Measurements from ENCODE around the gene KCNA10. TPM values are rescaled to one million over a fixed set of nuclear protein-coding genes. Genes with fewer than 3 reads are reported as not detected.

Gene KCNA10
- total RNA-seq, 1 experiment from 2014 or later = not detected

DNA sequence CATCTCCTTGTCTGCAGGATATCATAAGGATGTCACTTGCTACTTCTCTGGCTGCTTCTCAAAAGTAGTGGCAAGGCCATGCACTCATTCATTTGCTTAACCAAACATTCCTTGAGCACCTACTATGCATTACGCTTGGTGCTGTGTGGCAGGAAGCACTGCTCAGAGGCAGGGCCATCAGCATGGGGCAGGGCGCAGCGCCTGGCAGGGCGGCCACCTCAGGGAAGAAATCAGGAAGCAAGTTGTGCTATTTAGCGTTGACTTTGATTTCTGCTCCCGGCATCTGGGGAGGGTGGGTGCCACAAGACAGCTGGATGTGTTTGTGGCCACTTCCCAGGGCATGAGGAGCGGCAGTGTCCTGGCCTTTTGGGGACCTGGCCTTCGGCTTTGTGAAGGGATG, 40.1 kb downstream of the KCNA10 start:
- Histone ChIP-seq H3K9ac (ENCODE audit: extremely low read depth, insufficient read length, low read length) (no peak overlapping the region), H2BK15ac (ENCODE audit: low read depth, low read length) (no peak overlapping the region), H3K14ac (ENCODE audit: insufficient read depth, low read length) (no peak overlapping the region), H3T11ph (ENCODE audit: low read length) (no peak overlapping the region), H3K4ac (ENCODE audit: low read depth, low read length) (no peak overlapping the region), H3K23me2 (ENCODE audit: insufficient read length, low read depth, low read length, poor library complexity, severe bottlenecking) (no peaks in the 10 kb centered on the region), H4K91ac (ENCODE audit: insufficient read length, low read depth, low read length) (no peak overlapping the region), H4K20me1 (ENCODE audit: control insufficient read depth, insufficient read depth, insufficient read length) (no peaks in the 10 kb centered on the region), H3K79me2 (ENCODE audit: insufficient read depth, low read length) (no peaks in the 10 kb centered on the region), H4K8ac (replicated peaks; ENCODE audit: insufficient read length, low read depth, low read length) (no peak overlapping the region), H2BK120ac (ENCODE audit: low read depth, low read length, poor library complexity, severe bottlenecking) (no peak overlapping the region), H2BK5ac (ENCODE audit: insufficient read length, low read length) (no peak overlapping the region), H3K27me3 (ENCODE audit: insufficient read depth, low read length) (no peaks in the 10 kb centered on the region), H3K4me2 (ENCODE audit: insufficient read depth, insufficient read length, low read length) (no peak overlapping the region), H3K18ac (ENCODE audit: insufficient read length, low read depth, low read length) (no peak overlapping the region), H3K79me1 (ENCODE audit: insufficient read depth, low read depth, low read length, poor library complexity, severe bottlenecking) (no peaks in the 10 kb centered on the region), H3K23ac (ENCODE audit: insufficient read length, low read depth, low read length) (no peak overlapping the region), H2AK5ac (ENCODE audit: insufficient read length, low read length) (no peak overlapping the region), H2BK12ac (ENCODE audit: insufficient read length, low read depth, low read length) (no peak overlapping the region), H2AFZ (ENCODE audit: low read length) (no peak overlapping the region), H4K5ac (ENCODE audit: insufficient read length, low read depth, low read length) (no peak overlapping the region), H3K56ac (ENCODE audit: insufficient read length, low read depth, low read length) (no peak overlapping the region), H3K4me1 (ENCODE audit: insufficient read depth, low read length) (no peaks in the 10 kb centered on the region), H2BK20ac (ENCODE audit: low read depth, low read length, poor library complexity, severe bottlenecking) (no peak overlapping the region), H3K9me3 (ENCODE audit: control insufficient read depth, low read depth, low read length) (no peaks in the 10 kb centered on the region), H3K27ac (ENCODE audit: insufficient read length, low read depth, low read length) (no peak overlapping the region)
- Mint-ChIP-seq H3K4me1 (peaks cover 36 to 40% of the 10 kb centered on the region in 2 experiments), H3K27ac (no peak overlapping the region), H3K9me3 (no peaks in the 10 kb centered on the region), H3K36me3 (ENCODE audit: insufficient read depth in 1 of 3, low read depth in 3 of 3) (no peaks in the 10 kb centered on the region), H3K4me3 (no peak overlapping the region), H3K27me3 (ENCODE audit: low read depth) (peaks cover 3% of the 10 kb centered on the region; the same call in 1 of the 2 replicates)
- no peak for TF ChIP-seq CTCF (conservative IDR thresholded peaks at IDR 0.05)
- DNase-seq = no peak
- WGBS (ENCODE audit: extremely low coverage, insufficient read length, low lambda C conversion rate) = no CpG with 5 or more reads among the region's 8 CpGs

Measured in H9 (cell line).